SH-SY5Y (cell line): ENCODE measurements around the gene SLC29A1.

Experiments
- GATA2 ChIP-seq: IDR thresholded peaks from 2 replicates; pipeline ENCODE4 v1.6.1; 2011; ENCODE audit warnings: mild to moderate bottlenecking, low read depth, low read length
- GATA3 ChIP-seq: IDR thresholded peaks from 2 replicates; pipeline ENCODE4 v1.6.1; 2011; ENCODE audit warnings: low read depth, mild to moderate bottlenecking, low read length, moderate library complexity

GRCh38 chr6:44199883-44200282 is 23.5 kb upstream of the SLC29A1 start:
- TF ChIP-seq GATA2: no peak
- no peak for TF ChIP-seq GATA3
